ENCODE results near the gene KAT14.

Gene KAT14

DNA sequence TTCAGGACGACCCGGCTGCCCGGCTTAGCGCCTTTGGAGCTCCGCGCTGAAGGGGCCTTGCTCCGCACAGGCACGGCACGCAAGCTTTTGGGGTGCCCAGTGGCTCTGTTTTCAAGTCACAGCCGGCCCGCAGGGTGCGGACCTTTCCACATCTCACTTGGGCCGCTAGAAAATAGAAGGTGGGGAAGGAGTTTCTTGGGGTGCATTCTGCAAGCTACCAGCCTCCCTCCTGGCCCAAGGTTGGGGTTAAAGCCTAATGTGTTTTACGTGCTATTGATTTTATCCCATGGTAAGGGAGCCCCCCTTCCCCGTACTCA lies 561 bp downstream of the KAT14 start:
- H3K4me3 ChIP-seq (ENCODE audit: low read length) = peak overlapping the region; percentile 92
- no peak for DNase-seq (ENCODE audit: low read depth)

DNA sequence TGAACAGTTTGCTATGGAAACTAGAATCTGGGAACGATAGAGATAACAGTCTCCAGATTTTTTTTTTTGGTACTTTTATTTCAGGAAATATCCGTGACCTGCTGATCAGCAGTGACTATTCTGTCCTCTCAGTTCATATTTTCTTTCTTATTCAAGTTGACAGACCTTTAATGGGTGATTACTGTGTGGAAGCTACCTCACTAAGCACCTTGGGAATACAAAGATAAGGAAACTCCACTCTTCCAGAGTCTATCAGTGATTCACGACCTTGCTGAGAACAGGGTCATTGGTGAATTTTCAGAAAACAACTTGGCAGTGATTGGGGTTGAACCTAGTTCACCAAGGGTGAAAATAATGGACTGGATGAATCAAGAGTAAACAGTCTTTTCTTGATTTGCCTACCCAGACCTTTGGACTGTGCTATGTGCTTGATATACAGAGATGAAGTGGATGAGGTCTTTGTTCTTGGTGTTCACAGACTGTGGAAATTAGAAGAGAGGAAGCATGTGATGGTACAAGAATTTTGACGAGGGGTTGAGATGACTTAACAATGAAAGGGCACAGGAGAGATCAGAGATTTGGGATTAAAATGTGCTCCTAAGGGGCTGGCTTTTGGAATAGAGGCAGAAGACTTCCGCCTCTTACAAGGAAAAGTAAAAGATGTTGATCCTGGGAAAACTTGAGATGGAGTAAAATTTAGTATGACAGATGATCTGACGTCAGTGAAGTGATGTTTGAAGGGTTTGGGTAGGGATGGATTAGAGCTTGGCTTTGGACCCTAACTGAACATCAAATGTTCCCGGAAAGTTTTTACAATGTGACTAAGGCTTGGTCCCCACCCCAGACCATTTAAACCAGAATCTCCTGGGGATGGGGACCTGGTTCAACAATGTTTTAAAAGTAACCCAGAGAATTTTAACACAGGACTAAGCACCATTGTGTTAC lies 1.2 kb downstream of the KAT14 start:
- peak overlapping the region; percentile 92 for H3K4me3 ChIP-seq (ENCODE audit: low read length)
- peak; percentile 4 for DNase-seq (ENCODE audit: low read depth)
- TF ChIP-seq, protein P1, sequence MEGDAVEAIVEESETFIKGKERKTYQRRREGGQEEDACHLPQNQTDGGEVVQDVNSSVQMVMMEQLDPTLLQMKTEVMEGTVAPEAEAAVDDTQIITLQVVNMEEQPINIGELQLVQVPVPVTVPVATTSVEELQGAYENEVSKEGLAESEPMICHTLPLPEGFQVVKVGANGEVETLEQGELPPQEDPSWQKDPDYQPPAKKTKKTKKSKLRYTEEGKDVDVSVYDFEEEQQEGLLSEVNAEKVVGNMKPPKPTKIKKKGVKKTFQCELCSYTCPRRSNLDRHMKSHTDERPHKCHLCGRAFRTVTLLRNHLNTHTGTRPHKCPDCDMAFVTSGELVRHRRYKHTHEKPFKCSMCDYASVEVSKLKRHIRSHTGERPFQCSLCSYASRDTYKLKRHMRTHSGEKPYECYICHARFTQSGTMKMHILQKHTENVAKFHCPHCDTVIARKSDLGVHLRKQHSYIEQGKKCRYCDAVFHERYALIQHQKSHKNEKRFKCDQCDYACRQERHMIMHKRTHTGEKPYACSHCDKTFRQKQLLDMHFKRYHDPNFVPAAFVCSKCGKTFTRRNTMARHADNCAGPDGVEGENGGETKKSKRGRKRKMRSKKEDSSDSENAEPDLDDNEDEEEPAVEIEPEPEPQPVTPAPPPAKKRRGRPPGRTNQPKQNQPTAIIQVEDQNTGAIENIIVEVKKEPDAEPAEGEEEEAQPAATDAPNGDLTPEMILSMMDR (IDR thresholded peaks at IDR 0.05; ENCODE audit: insufficient read depth, low read depth, low read length, missing control alignments) = no peak

More for the DNA sequence above, 561 bp downstream of the KAT14 start:
- TF ChIP-seq, protein P1 (IDR thresholded peaks at IDR 0.05; ENCODE audit: insufficient read depth, low read depth, low read length, missing control alignments) = no peak

DNA sequence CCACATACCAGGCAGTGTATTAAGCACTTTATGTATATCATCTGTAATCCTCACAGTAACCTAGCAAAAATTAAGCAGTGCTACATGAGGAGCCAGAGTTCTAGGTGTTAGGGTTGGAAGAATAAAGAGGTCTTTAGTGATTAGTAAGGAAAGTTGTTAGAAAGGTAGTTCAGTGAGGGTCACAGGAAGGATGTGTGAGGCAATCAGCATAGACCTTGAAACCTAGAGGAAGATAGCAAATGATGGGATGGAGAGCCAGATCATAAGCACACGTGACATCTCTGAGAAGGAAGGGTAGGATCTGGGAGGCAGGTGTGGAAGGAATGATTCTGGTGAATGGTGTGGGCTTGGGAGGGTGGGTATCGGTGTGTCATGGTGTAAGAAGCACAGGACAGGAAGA lies 2.2 kb downstream of the KAT14 start:
- H3K4me3 ChIP-seq (ENCODE audit: low read length) = no peak overlapping the region
- TF ChIP-seq, protein P1 (IDR thresholded peaks at IDR 0.05; ENCODE audit: insufficient read depth, low read depth, low read length, missing control alignments) = no peak
- DNase-seq (ENCODE audit: low read depth) = no peak

DNA sequence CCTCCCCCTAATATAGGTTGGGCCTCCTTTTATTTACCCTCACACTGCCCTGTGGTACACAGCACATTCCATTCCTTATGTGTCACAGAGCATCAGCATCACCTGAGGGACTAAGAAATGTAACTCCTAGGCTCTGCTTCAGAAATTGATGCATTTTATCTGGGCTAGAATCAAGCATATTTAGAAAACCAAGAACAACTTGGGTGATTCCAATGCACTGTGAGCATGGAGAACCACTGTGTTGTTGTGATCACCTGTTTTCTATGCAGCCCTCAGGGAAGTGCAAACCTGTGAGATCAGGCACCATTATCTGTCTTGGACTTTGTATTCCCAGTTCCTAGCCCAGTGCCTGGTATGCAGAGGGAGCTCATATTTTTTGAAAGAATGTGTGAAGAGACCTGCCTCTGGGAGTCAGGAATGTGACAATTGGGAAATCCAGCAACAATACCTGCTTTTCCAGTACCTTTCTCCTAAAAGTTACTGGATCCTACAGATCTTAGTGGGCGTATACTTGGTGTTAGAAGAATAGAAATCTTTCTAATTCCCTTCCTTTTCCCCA lies 7.0 kb downstream of the KAT14 start:
- TF ChIP-seq, protein P1 (IDR thresholded peaks at IDR 0.05; ENCODE audit: insufficient read depth, low read depth, low read length, missing control alignments) = no peak
- peak; percentile 60 for DNase-seq (ENCODE audit: low read depth)
- no peak overlapping the region for H3K4me3 ChIP-seq (ENCODE audit: low read length)

DNA sequence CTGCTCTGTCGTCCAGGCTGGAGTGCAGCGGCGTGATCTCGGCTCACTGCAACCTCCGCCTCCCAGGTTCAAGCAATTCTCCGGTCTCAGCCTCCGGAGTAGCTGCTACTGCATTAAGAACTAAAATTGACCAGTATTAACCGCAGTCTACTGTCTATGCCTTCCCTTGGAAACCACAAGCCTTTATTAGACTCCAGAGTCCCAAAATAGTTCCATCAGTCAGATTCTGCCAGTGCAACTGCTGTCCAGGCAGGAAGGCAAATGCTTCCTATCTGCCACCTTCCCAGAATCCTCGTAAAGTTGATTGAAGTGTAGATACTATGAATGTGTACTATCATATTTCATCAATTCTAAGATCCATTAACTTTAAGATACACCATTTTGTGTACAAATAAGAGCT lies 16.7 kb downstream of the KAT14 start:
- DNase-seq (ENCODE audit: low read depth) = no peak
- no peak overlapping the region for H3K4me3 ChIP-seq (ENCODE audit: low read length)
- TF ChIP-seq, protein P1 (IDR thresholded peaks at IDR 0.05; ENCODE audit: insufficient read depth, low read depth, low read length, missing control alignments) = no peak

DNA sequence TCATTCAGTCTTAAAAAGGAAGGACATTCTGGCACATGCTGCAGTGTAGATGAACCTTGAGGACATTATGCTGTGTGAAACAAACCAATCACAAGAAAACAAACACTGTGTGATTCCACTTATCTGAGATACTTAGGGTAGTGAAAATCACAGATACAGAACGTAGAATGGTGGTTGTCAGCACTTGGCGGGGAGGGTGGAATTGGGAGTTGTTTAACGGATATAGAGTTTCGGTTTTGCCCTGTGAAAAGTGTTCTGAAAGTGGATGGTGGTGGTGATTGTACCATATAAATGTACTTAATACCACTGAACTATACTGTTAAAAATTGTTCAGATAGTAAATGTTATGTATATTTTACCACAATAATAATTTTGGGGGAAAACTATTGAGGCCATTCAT lies 18.4 kb downstream of the KAT14 start:
- DNase-seq (ENCODE audit: low read depth) = no peak
- H3K4me3 ChIP-seq (ENCODE audit: low read length) = no peak overlapping the region
- TF ChIP-seq, protein P1 (IDR thresholded peaks at IDR 0.05; ENCODE audit: insufficient read depth, low read depth, low read length, missing control alignments) = no peak
